HG03097 (cell line): ENCODE measurements around the gene DUT.

Source experiments
- ATAC-seq: cut with Tn5 transposase; IDR thresholded peaks from one replicate; pipeline ENCODE4 v1.9.1; 2021; ENCODE audit not compliant: unreplicated experiment, low FRiP score

Gene DUT

GRCh38 chr15:48330855-48331795 lies at the start of gene DUT:
DUT (plus strand) TSS chr15:48331429; CDS start chr15:48331516, 87 bp downstream.
- ATAC-seq: peak; percentile 82

GRCh38 chr15:48281674-48282073 lies 49.6 kb upstream of the DUT start:
- ATAC-seq: no peak

- no peak for ATAC-seq
Measured at GRCh38 chr15:48282216-48282615, 49.0 kb upstream of the DUT start.

- no peak for ATAC-seq
Measured at GRCh38 chr15:48283396-48284145, 47.7 kb upstream of the DUT start.

GRCh38 chr15:48285329-48286214 lies 45.7 kb upstream of the DUT start:
- no peak for ATAC-seq

GRCh38 chr15:48289628-48290027 lies 41.6 kb upstream of the DUT start:
- no peak for ATAC-seq

GRCh38 chr15:48292458-48292857 lies 38.8 kb upstream of the DUT start:
- ATAC-seq: no peak

- ATAC-seq: no peak
Measured at GRCh38 chr15:48297668-48298067, 33.6 kb upstream of the DUT start.

GRCh38 chr15:48298914-48299313 lies 32.3 kb upstream of the DUT start:
- ATAC-seq: no peak

GRCh38 chr15:48300038-48300437 lies 31.2 kb upstream of the DUT start:
- ATAC-seq: no peak

- ATAC-seq: no peak
Measured at GRCh38 chr15:48304398-48304797, 26.8 kb upstream of the DUT start.

GRCh38 chr15:48306639-48307038 lies 24.6 kb upstream of the DUT start:
- no peak for ATAC-seq

GRCh38 chr15:48307586-48307985 lies 23.6 kb upstream of the DUT start:
- no peak for ATAC-seq

GRCh38 chr15:48309740-48310139 lies 21.5 kb upstream of the DUT start:
- ATAC-seq: no peak

- no peak for ATAC-seq
Measured at GRCh38 chr15:48313216-48313615, 18.0 kb upstream of the DUT start.

- no peak for ATAC-seq
Measured at GRCh38 chr15:48315041-48315440, 16.2 kb upstream of the DUT start.

- no peak for ATAC-seq
Measured at GRCh38 chr15:48317221-48317620, 14.0 kb upstream of the DUT start.

- no peak for ATAC-seq
Measured at GRCh38 chr15:48318131-48318530, 13.1 kb upstream of the DUT start.

GRCh38 chr15:48323294-48323693 lies 7.9 kb upstream of the DUT start:
- no peak for ATAC-seq

- no peak for ATAC-seq
Measured at GRCh38 chr15:48324949-48325348, 6.3 kb upstream of the DUT start.

- no peak for ATAC-seq
Measured at GRCh38 chr15:48325400-48325799, 5.8 kb upstream of the DUT start.
